Measurements from ENCODE around the gene WAPL.

WAPL gene

GRCh38 chr10:86411852-86412560 is 109.6 kb downstream of the WAPL start:
- no peak for DNase-seq (ENCODE audit: low read depth in 4 of 4, low spot score in 1 of 4)

GRCh38 chr10:86411281-86411841 is 110.2 kb downstream of the WAPL start:
- DNase-seq (ENCODE audit: low read depth in 4 of 4, low spot score in 1 of 4), result no peak

GRCh38 chr10:86410542-86411124 is 111.0 kb downstream of the WAPL start:
- DNase-seq (ENCODE audit: low read depth in 4 of 4, low spot score in 1 of 4), result no peak

- DNase-seq (ENCODE audit: low read depth in 4 of 4, low spot score in 1 of 4), result no peak
Observed at GRCh38 chr10:86409183-86409582, 112.4 kb downstream of the WAPL start.

GRCh38 chr10:86403183-86403797 is 118.3 kb downstream of the WAPL start:
- DNase-seq (ENCODE audit: low read depth in 4 of 4, low spot score in 1 of 4), result no peak

- DNase-seq (ENCODE audit: low read depth in 4 of 4, low spot score in 1 of 4), result no peak
Observed at GRCh38 chr10:86402283-86402941, 119.2 kb downstream of the WAPL start.

GRCh38 chr10:86401588-86402282 is 119.9 kb downstream of the WAPL start:
- peak in 1 of 4 experiments; percentile 10 for DNase-seq (ENCODE audit: low read depth in 4 of 4, low spot score in 1 of 4)

- peak; percentile 41 to 69 (median 58) for DNase-seq (ENCODE audit: low read depth in 4 of 4, low spot score in 1 of 4)
Observed at GRCh38 chr10:86400705-86401587, 120.6 kb downstream of the WAPL start.

GRCh38 chr10:86399879-86400704 is 121.5 kb downstream of the WAPL start:
- peak; percentile 90 to 94 (median 92) for DNase-seq (ENCODE audit: low read depth in 4 of 4, low spot score in 1 of 4)

GRCh38 chr10:86399514-86399878 is 122.1 kb downstream of the WAPL start:
- no peak for DNase-seq (ENCODE audit: low read depth in 4 of 4, low spot score in 1 of 4)

- no peak for DNase-seq (ENCODE audit: low read depth in 4 of 4, low spot score in 1 of 4)
Observed at GRCh38 chr10:86397120-86397519, 124.5 kb downstream of the WAPL start.

GRCh38 chr10:86393862-86394455 is 127.6 kb downstream of the WAPL start:
- no peak for DNase-seq (ENCODE audit: low read depth in 4 of 4, low spot score in 1 of 4)

- no peak for DNase-seq (ENCODE audit: low read depth in 4 of 4, low spot score in 1 of 4)
Observed at GRCh38 chr10:86393362-86393761, 128.2 kb downstream of the WAPL start.

GRCh38 chr10:86392723-86393094 is 128.9 kb downstream of the WAPL start:
- DNase-seq (ENCODE audit: low read depth in 4 of 4, low spot score in 1 of 4), result no peak

- no peak for DNase-seq (ENCODE audit: low read depth in 4 of 4, low spot score in 1 of 4)
Observed at GRCh38 chr10:86391986-86392722, 129.4 kb downstream of the WAPL start.

GRCh38 chr10:86391236-86391840 is 130.3 kb downstream of the WAPL start:
- no peak for DNase-seq (ENCODE audit: low read depth in 4 of 4, low spot score in 1 of 4)

GRCh38 chr10:86390337-86391120 is 131.1 kb downstream of the WAPL start:
- no peak for DNase-seq (ENCODE audit: low read depth in 4 of 4, low spot score in 1 of 4)

Measured in stimulated activated CD4-positive, alpha-beta T cell treated with anti-CD3 and anti-CD28 coated beads, Interleukin-1b, Interleukin-23, amount 100 ng/mL, for 24 hours (primary cell).